A673 (cell line): ENCODE data around the gene PDSS1.

Experiments used
- EZH2 ChIP-seq: fragments of 200-600 bp; sonication (generic); IDR thresholded peaks from 2 replicates; pipeline ENCODE4 v1.6.1; 2017; ENCODE audit warnings: borderline replicate concordance, low read depth, mild to moderate bottlenecking, mixed read lengths, antibody characterized with exemption, low read length; ENCODE audit not compliant: poor library complexity, severe bottlenecking
- TF ChIP-seq, protein P1 (sequence below): fragments of 300-800, 200-600 bp; sonication (generic); conservative IDR thresholded peaks from 2 replicates; pipeline ENCODE4 v1.5.1; 2017; ENCODE audit warnings: low read depth, mild to moderate bottlenecking, antibody characterized with exemption, low read length, moderate library complexity, mixed read lengths

DNA sequence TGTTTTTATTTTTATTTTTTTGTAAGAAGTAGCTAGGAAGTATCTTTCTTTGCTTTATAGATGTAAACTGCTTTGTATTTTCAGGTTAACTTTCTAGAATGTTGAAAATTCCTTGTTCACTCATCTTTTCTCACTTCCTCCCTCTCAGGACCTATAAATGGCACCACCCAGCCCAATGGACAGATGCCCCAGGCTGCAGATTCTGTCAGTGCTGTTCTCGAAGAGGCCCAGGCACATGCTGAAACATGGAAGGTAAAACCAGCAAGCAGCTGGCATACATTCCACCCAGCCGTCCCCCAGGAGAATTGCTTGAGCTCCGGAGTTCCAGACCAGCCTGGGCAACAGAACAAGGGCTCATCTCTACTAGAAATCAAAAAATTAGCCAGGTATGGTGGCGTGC is 47.1 kb upstream of the PDSS1 start:
- TF ChIP-seq, protein P1, sequence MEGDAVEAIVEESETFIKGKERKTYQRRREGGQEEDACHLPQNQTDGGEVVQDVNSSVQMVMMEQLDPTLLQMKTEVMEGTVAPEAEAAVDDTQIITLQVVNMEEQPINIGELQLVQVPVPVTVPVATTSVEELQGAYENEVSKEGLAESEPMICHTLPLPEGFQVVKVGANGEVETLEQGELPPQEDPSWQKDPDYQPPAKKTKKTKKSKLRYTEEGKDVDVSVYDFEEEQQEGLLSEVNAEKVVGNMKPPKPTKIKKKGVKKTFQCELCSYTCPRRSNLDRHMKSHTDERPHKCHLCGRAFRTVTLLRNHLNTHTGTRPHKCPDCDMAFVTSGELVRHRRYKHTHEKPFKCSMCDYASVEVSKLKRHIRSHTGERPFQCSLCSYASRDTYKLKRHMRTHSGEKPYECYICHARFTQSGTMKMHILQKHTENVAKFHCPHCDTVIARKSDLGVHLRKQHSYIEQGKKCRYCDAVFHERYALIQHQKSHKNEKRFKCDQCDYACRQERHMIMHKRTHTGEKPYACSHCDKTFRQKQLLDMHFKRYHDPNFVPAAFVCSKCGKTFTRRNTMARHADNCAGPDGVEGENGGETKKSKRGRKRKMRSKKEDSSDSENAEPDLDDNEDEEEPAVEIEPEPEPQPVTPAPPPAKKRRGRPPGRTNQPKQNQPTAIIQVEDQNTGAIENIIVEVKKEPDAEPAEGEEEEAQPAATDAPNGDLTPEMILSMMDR = no peak
- no peak for TF ChIP-seq EZH2
